ENCODE measurements around the gene PHF23.

Gene PHF23

GRCh38 chr17:7243453-7243729 lies 4.1 kb upstream of the PHF23 start:
- POLR2A ChIA-PET: interaction anchor here (0.5 to 2.3 kb wide), 3 partner anchors 8 to 29 kb away, joined by 3 to 11 read pairs (median 5); partner anchors contain the start of genes CTDNEP1 and ELP5
- CTCF ChIA-PET: interaction anchor here (1.3 kb wide), 1 partner anchor 8 kb away, joined by 5 read pairs; the partner anchor contains the start of gene CTDNEP1

GRCh38 chr17:7242717-7243452 lies 3.6 kb upstream of the PHF23 start:
- peak; percentile 90 for DNase-seq (ENCODE audit: extremely low spot score)
- CTCF ChIA-PET: interaction anchor here (1.3 to 1.8 kb wide), 4 partner anchors 8 to 445 kb away, joined by 3 to 6 read pairs (median 4); partner anchors contain the start of genes CTDNEP1 and TP53
- no peak for TF ChIP-seq CTCF (IDR thresholded peaks at IDR 0.05; ENCODE audit: control extremely low read depth, extremely low read depth, low read depth, missing control alignments)
- POLR2A ChIA-PET: interaction anchor here (0.5 to 2.3 kb wide), 6 partner anchors 8 to 610 kb away, joined by 3 to 11 read pairs (median 3); partner anchors contain the start of genes CTDNEP1, DVL2 and ELP5

More at GRCh38 chr17:7243453-7243729, 4.1 kb upstream of the PHF23 start:
- no peak for TF ChIP-seq CTCF (IDR thresholded peaks at IDR 0.05; ENCODE audit: control extremely low read depth, extremely low read depth, low read depth, missing control alignments)
- no peak for DNase-seq (ENCODE audit: extremely low spot score)

DNA sequence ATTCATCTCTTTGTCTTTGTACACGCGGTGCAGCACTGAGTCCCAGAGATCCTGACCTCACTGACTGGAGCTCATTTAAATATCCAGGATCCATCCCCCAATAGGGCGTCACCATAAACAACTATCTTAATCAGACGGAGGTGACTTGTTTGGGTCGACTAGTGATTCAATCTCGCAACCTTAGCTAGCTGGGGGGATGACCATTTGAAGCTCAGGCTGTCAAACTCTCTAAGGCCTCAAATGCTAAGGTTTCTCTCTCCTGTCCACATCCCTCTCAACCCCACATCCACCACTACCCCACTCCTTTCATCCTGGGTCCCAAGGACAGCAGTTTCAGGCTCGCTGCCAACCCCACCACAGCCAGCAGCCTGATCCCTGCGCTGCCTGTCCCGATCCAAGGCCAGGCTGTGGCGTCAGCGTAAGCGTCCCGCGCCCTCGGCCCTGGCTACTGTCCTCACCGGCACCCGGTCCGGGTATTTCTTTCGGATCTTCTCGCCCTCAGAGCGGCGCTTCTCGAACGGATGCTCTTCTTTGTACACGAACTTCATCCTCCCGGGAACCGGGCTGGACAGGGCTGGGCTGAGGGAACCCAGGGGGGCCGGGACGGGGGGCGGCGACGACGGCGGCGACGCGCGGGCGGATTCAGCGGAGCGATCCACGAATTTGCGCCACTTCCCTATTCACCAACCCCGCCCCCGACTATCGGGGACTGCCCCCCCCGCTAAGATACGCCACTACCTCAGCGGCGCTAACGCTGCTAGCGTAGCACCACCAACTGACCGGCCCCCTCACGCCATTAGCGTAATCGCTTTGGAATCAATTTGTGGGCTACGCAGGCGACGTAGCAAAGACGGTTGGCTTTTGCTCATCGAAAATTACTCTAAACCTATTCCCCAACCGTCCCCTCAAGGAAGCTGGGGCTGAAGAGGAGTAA lies 2.8 kb upstream of the PHF23 start, which contains the start of gene GABARAP:
Gene GABARAP (minus strand): TSS at position 667 of the 934 bp plus-strand sequence. CDS start 119 bp downstream, at position 548.
- DNase-seq (ENCODE audit: extremely low spot score): peak; percentile 79
- CTCF ChIA-PET: interaction anchor here (1.3 to 1.8 kb wide), 6 partner anchors 9 to 445 kb away, joined by 3 to 6 read pairs (median 4); partner anchors contain the start of genes ACADVL, CTDNEP1, DLG4 and TP53
- TF ChIP-seq CTCF (IDR thresholded peaks at IDR 0.05; ENCODE audit: control extremely low read depth, extremely low read depth, low read depth, missing control alignments): no peak
- POLR2A ChIA-PET: interaction anchor here (0.7 to 2.3 kb wide), 5 partner anchors 8 to 611 kb away, joined by 3 to 11 read pairs (median 3); partner anchors contain the start of genes CTDNEP1, DVL2 and ELP5

GRCh38 chr17:7241090-7241733 lies 2.0 kb upstream of the PHF23 start:
- ChIA-PET CTCF (interaction anchor here (1.3 to 1.8 kb wide), 5 partner anchors 10 to 446 kb away, joined by 3 to 6 read pairs (median 3); partner anchors contain the start of genes ACADVL, CTDNEP1, DLG4 and TP53), POLR2A (interaction anchor here (2.3 kb wide), 1 partner anchor 10 kb away, joined by 11 read pairs; the partner anchor contains the start of genes CTDNEP1 and ELP5)
- TF ChIP-seq CTCF (IDR thresholded peaks at IDR 0.05; ENCODE audit: control extremely low read depth, extremely low read depth, low read depth, missing control alignments): no peak
- DNase-seq (ENCODE audit: extremely low spot score): no peak

GRCh38 chr17:7240375-7240774 lies 1.1 kb upstream of the PHF23 start:
- no peak for DNase-seq (ENCODE audit: extremely low spot score)
- POLR2A ChIA-PET: no interaction called here
- CTCF ChIA-PET: interaction anchor here (1.3 to 1.8 kb wide), 3 partner anchors 11 to 63 kb away, joined by 3 to 6 read pairs (median 3); partner anchors contain the start of genes ACADVL, CTDNEP1 and DLG4
- TF ChIP-seq CTCF (IDR thresholded peaks at IDR 0.05; ENCODE audit: control extremely low read depth, extremely low read depth, low read depth, missing control alignments): no peak
